ENCODE measurements around the gene SCD5. TPM values are rescaled to one million over a fixed set of nuclear protein-coding genes. Genes with fewer than 3 reads are reported as not detected.

SCD5 gene
- total and polyA plus RNA-seq, 2 of the 8 experiments (the other 6 are each of a cell fraction or from before 2014, with no cell fraction given), result 0.92 to 1.2 TPM

- Histone ChIP-seq H2BK15ac (ENCODE audit: low read length) (no peak overlapping the region), H3K4me2 (ENCODE audit: insufficient read depth in 1 of 2, low read depth in 2 of 2, low read length in 2 of 2) (no peak overlapping the region), H4K20me1 (replicated peaks in 1 of 2; ENCODE audit: control insufficient read depth in 1 of 2, insufficient read depth in 2 of 2, low read length in 2 of 2) (no peaks in the 10 kb centered on the region), H3K23ac (ENCODE audit: insufficient read length) (no peak overlapping the region), H2BK5ac (ENCODE audit: low read depth, low read length) (no peak overlapping the region), H3K14ac (ENCODE audit: insufficient read length) (no peak overlapping the region), H3K79me1 (ENCODE audit: low read depth, low read length) (no peaks in the 10 kb centered on the region), H4K5ac (ENCODE audit: insufficient read length, low read depth, low read length) (no peak overlapping the region), H2AK5ac (ENCODE audit: low read depth, low read length) (no peak overlapping the region), H3K9me3 (ENCODE audit: insufficient read depth in 2 of 2, low read depth in 1 of 2, low read length in 1 of 2) (no peaks in the 10 kb centered on the region), H3K27me3 (replicated peaks in 1 of 4; ENCODE audit: control insufficient read depth in 3 of 4, extremely low read depth in 1 of 4, insufficient read depth in 3 of 4, low read length in 3 of 4) (no peaks in the 10 kb centered on the region), H3K27ac (ENCODE audit: low read depth, low read length) (no peak overlapping the region), H3K4me3 (ENCODE audit: extremely low read depth in 1 of 4, insufficient read depth in 2 of 4, low read depth in 3 of 4, low read length in 4 of 4) (no peak overlapping the region), H4K91ac (replicated peaks; ENCODE audit: insufficient read length, low read length) (no peak overlapping the region), H3K9ac (replicated peaks in 1 of 4; ENCODE audit: extremely low read depth in 1 of 4, low read depth in 3 of 4, low read length in 3 of 4) (no peak overlapping the region), H3K36me3 (ENCODE audit: control insufficient read depth in 2 of 4, insufficient read depth in 4 of 4, low read length in 3 of 4) (no peaks in the 10 kb centered on the region), H3K23me2 (ENCODE audit: low read depth, low read length) (no peaks in the 10 kb centered on the region), H3K4ac (replicated peaks; ENCODE audit: insufficient read length, low read depth, low read length) (no peak overlapping the region), H2BK120ac (replicated peaks; ENCODE audit: low read depth, low read length) (no peak overlapping the region), H2BK12ac (ENCODE audit: low read depth, low read length) (no peak overlapping the region), H3K56ac (replicated peaks; ENCODE audit: insufficient read length, low read depth, low read length) (no peak overlapping the region), H4K8ac (ENCODE audit: extremely low read depth, insufficient read depth, low read length) (no peak overlapping the region), H2BK20ac (ENCODE audit: low read length) (no peak overlapping the region), H2AFZ (ENCODE audit: low read length) (no peak overlapping the region), H3K79me2 (ENCODE audit: control insufficient read depth in 1 of 2, insufficient read depth in 2 of 2, low read length in 2 of 2) (no peaks in the 10 kb centered on the region), H3K18ac (ENCODE audit: extremely low read depth, low read length) (no peak overlapping the region), H3K4me1 (replicated peaks in 1 of 4; ENCODE audit: control insufficient read depth in 3 of 4, insufficient read depth in 4 of 4, low read length in 3 of 4) (peaks cover 4 to 34% (median 25%) of the 10 kb centered on the region in 4 experiments)
- FAIRE-seq (no peak), DNase-seq (ENCODE audit: low read depth in 1 of 2, low spot score in 2 of 2) (no peak)
- WGBS, 2 experiments (ENCODE audit: extremely low coverage in 1 of 2, insufficient coverage in 1 of 2, insufficient read length in 1 of 2, insufficient replicate concordance in 2 of 2, low coverage in 1 of 2, low lambda C conversion rate in 2 of 2, missing lambda C conversion rate in 1 of 2), result 76% methylated on average over 8 of the region's 8 CpGs; no CpG with 5 or more reads in 1 of the 2 experiments
- ChIA-PET CTCF (ENCODE audit: partially characterized antibody) (interaction anchor here (0.7 to 3.9 kb wide), 8 partner anchors 9 to 151 kb away, joined by 3 to 20 read pairs (median 4); no protein-coding TSS in a partner anchor), POLR2A (ENCODE audit: partially characterized antibody) (interaction anchor here (0.9 kb wide), 1 partner anchor 159 kb away, joined by 3 read pairs; no protein-coding TSS in a partner anchor)
- no peak for TF ChIP-seq TCF12 (IDR thresholded peaks at IDR 0.05; ENCODE audit: low read depth, low read length)
- TF ChIP-seq KDM5A (IDR thresholded peaks at IDR 0.05; ENCODE audit: low read length), result no peak
- no peak for TF ChIP-seq JUN (IDR thresholded peaks at IDR 0.05; ENCODE audit: low read depth, low read length)
- TF ChIP-seq EGR1 (IDR thresholded peaks at IDR 0.05; ENCODE audit: borderline replicate concordance, low read depth, low read length), result no peak
- no peak for TF ChIP-seq CEBPB (IDR thresholded peaks at IDR 0.05; ENCODE audit: low read depth, low read length)
- TF ChIP-seq EZH2 (IDR thresholded peaks at IDR 0.05; ENCODE audit: low read depth, low read length, severe bottlenecking), result no peak
- TF ChIP-seq RFX5 (IDR thresholded peaks at IDR 0.05; ENCODE audit: borderline replicate concordance, low read depth, low read length), result no peak
- TF ChIP-seq SRF (IDR thresholded peaks at IDR 0.05; ENCODE audit: low read depth, low read length), result no peak
- no peak for TF ChIP-seq E2F6 (IDR thresholded peaks at IDR 0.05)
- TF ChIP-seq, protein P1, sequence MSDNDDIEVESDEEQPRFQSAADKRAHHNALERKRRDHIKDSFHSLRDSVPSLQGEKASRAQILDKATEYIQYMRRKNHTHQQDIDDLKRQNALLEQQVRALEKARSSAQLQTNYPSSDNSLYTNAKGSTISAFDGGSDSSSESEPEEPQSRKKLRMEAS (IDR thresholded peaks at IDR 0.05), result no peak
- TF ChIP-seq NANOG (IDR thresholded peaks at IDR 0.05; ENCODE audit: insufficient read depth, low read depth, low read length, poor library complexity, severe bottlenecking), result no peak
- TF ChIP-seq SP1 (IDR thresholded peaks at IDR 0.05; ENCODE audit: low read depth, low read length), result no peak
- TF ChIP-seq JUND (IDR thresholded peaks at IDR 0.05; ENCODE audit: low read length), result no peak
These were observed 210.6 kb downstream of the SCD5 start for GRCh38 chr4:82587826-82588540.
